ENCODE results near the gene CGB1.
"Not testable (repeated sequence)": the region's sequence is repeated elsewhere in the genome, so short reads cannot be mapped to it uniquely, and the experiment has no call there.

Gene CGB1

GRCh38 chr19:49020931-49021895 lies 15.5 kb downstream of the CGB1 start:
- no peak for DNase-seq

- no peak for DNase-seq
These were observed 16.4 kb downstream of the CGB1 start for GRCh38 chr19:49020342-49020741.

- DNase-seq: no peak
These were observed 17.3 kb downstream of the CGB1 start for GRCh38 chr19:49019242-49019932.

- DNase-seq: not testable (repeated sequence)
These were observed 18.1 kb downstream of the CGB1 start for GRCh38 chr19:49018388-49019241.

GRCh38 chr19:49017666-49018351 lies 18.9 kb downstream of the CGB1 start:
- no peak for DNase-seq

GRCh38 chr19:49017041-49017665 lies 19.5 kb downstream of the CGB1 start, which contains the start of gene LHB:
Gene LHB (minus strand): TSS chr19:49017091. CDS start chr19:49017081, 10 bp downstream.
- DNase-seq: no peak

GRCh38 chr19:49016067-49016839 lies 20.4 kb downstream of the CGB1 start:
- DNase-seq: no peak

GRCh38 chr19:49014870-49015255 lies 21.8 kb downstream of the CGB1 start:
- no peak for DNase-seq

GRCh38 chr19:49014123-49014869 lies 22.4 kb downstream of the CGB1 start:
- no peak for DNase-seq

- DNase-seq: no peak
These were observed 25.5 kb downstream of the CGB1 start for GRCh38 chr19:49011194-49011593.

GRCh38 chr19:49010453-49010852 lies 26.2 kb downstream of the CGB1 start:
- no peak for DNase-seq

GRCh38 chr19:49009828-49010227 lies 26.9 kb downstream of the CGB1 start:
- no peak for DNase-seq

GRCh38 chr19:49006905-49007304 lies 29.8 kb downstream of the CGB1 start:
- DNase-seq: no peak

GRCh38 chr19:49004964-49005614 lies 31.6 kb downstream of the CGB1 start:
- no peak for DNase-seq

- DNase-seq: no peak
These were observed 32.6 kb downstream of the CGB1 start for GRCh38 chr19:49004133-49004532.

- DNase-seq: no peak
These were observed 37.0 kb downstream of the CGB1 start for GRCh38 chr19:48999481-49000325.

- DNase-seq: no peak
These were observed 38.7 kb downstream of the CGB1 start for GRCh38 chr19:48997972-48998371.

GRCh38 chr19:48994035-48994386 lies 42.7 kb downstream of the CGB1 start:
- no peak for DNase-seq
